ENCODE measurements around the gene TMEM63A.

DNA sequence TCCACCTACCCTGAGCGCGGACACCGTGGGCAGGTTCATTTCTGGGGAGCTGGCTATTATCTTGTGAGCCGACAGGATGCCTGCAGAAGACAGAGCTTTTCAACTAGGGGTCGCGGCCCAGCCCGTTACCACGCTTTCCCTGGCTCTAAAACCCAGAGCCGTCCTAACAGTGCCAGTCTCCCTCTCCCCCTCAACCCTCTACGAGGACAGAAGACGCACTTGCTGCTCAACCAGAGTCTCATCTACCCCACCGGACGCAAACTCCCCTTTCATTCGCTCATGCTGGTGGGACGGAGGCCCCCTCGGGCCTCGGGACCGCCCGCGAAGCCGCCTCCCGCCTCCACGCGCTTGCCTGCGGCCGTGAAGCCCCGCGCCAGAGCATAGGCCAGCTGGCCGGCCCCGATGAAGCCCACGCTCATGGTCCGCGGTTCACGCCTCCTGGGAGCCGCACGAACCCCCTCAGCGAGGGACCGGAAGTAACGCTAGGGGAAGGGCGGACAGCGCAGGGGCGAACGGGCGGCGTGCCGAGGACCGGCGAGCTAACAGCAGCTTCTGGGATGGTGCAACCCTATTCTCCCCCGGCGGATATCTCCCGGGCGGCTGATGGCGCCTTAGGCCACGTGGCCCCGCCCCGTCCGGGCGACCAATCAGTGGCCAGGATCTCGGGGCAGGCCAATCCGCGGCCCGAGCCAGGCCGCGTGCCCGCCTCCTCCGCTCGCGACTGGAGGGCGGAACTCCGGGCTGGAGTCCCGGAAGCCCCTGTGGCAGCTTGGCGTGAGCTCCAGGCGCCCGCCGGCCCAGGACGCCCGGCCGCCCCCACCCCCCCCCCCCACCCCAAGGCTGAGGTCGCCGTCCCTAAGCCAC lies 41.7 kb upstream of the TMEM63A start, which contains the start of gene PYCR2:
- TF ChIP-seq POLR2A (IDR thresholded peaks at IDR 0.05; ENCODE audit: low read depth, low read length) (peak; percentile 94), EZH2 (IDR thresholded peaks at IDR 0.05; ENCODE audit: borderline replicate concordance, low read depth, low read length, severe bottlenecking) (no peak)
- TF ChIP-seq, protein P1, sequence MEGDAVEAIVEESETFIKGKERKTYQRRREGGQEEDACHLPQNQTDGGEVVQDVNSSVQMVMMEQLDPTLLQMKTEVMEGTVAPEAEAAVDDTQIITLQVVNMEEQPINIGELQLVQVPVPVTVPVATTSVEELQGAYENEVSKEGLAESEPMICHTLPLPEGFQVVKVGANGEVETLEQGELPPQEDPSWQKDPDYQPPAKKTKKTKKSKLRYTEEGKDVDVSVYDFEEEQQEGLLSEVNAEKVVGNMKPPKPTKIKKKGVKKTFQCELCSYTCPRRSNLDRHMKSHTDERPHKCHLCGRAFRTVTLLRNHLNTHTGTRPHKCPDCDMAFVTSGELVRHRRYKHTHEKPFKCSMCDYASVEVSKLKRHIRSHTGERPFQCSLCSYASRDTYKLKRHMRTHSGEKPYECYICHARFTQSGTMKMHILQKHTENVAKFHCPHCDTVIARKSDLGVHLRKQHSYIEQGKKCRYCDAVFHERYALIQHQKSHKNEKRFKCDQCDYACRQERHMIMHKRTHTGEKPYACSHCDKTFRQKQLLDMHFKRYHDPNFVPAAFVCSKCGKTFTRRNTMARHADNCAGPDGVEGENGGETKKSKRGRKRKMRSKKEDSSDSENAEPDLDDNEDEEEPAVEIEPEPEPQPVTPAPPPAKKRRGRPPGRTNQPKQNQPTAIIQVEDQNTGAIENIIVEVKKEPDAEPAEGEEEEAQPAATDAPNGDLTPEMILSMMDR (IDR thresholded peaks at IDR 0.05; ENCODE audit: extremely low read depth in 1 of 2, insufficient read depth in 1 of 2, low read depth in 1 of 2, low read length in 2 of 2), result no peak

All from endothelial cell of umbilical vein (primary cell).